ENCODE data around the gene ARMH3. TPM values are rescaled to one million over a fixed set of nuclear protein-coding genes. Genes with fewer than 3 reads are reported as not detected.

The ARMH3 gene
- total and polyA plus RNA-seq, 10 of the 15 experiments (the other 5 are each of a cell fraction or from before 2014, with no cell fraction given), result 13.0 to 33.0 (median 16.4) TPM

- TF ChIP-seq ZNF687 (IDR thresholded peaks at IDR 0.05) (no peak), ZZZ3 (IDR thresholded peaks at IDR 0.05; ENCODE audit: control insufficient read depth, insufficient read length, low read depth) (no peak), EED (IDR thresholded peaks at IDR 0.05; ENCODE audit: low read depth) (no peak), CHD2 (IDR thresholded peaks at IDR 0.05; ENCODE audit: borderline replicate concordance, low read depth, low read length) (0 out of 2 replicates have a peak, but pooled peaks have one; percentile 20), REST (IDR thresholded peaks at IDR 0.05; ENCODE audit: low read depth, low read length) (no peak), SUPT20H (IDR thresholded peaks at IDR 0.05; ENCODE audit: borderline replicate concordance, control insufficient read depth, low read depth, low read length) (no peak), BHLHE40 (IDR thresholded peaks at IDR 0.05; ENCODE audit: borderline replicate concordance in 1 of 2, low read depth in 2 of 2, low read length in 1 of 2) (peak in 1 of 2 experiments; percentile 17; a peak in 1 of 4 replicates), EGR1 (IDR thresholded peaks at IDR 0.05; ENCODE audit: borderline replicate concordance in 1 of 2, low read depth in 2 of 2, low read length in 2 of 2) (peak in 1 of 2 experiments; percentile 85; a peak in 2 of 3 replicates), POLR2A (IDR thresholded peaks at IDR 0.05; ENCODE audit: low read depth, low read length) (no peak), RELB (IDR thresholded peaks at IDR 0.05; ENCODE audit: low read depth) (no peak), ETV6 (conservative IDR thresholded peaks at IDR 0.05 in 1 of 2, IDR thresholded peaks at IDR 0.05 in 1 of 2; ENCODE audit: borderline replicate concordance in 1 of 2, low read depth in 1 of 2) (no peak), ZNF24 (IDR thresholded peaks at IDR 0.05) (no peak), IRF5 (IDR thresholded peaks at IDR 0.05; ENCODE audit: borderline replicate concordance) (no peak)
Measured at GRCh38 chr10:101829561-101830315, 226.2 kb downstream of the ARMH3 start (continued).
